Jurkat, Clone E6-1 (cell line): ENCODE results near the gene IRF1.

ENCODE experiments used
- DNase-seq: peaks from one replicate; pipeline ENCODE4 v3.0.0-alpha.2; 2011; ENCODE audit warnings: low read depth, low spot score
- H3K4me3 ChIP-seq: 2 replicates; pipeline ENCODE4 v1.5.1; 2011; ENCODE audit warnings: mild to moderate bottlenecking, low read length, control low read depth, moderate library complexity

Gene IRF1

GRCh38 chr5:132433141-132433540 lies 57.4 kb downstream of the IRF1 start:
- DNase-seq, result no peak
- no peak overlapping the region for H3K4me3 ChIP-seq

- peak; percentile 73 for DNase-seq
- H3K4me3 ChIP-seq, result no peak overlapping the region
These were observed 58.9 kb downstream of the IRF1 start for GRCh38 chr5:132431632-132432031.
